GM12878 (cell line): ENCODE measurements around the gene ZSCAN26. TPM values are rescaled to one million over a fixed set of nuclear protein-coding genes. Genes with fewer than 3 reads are reported as not detected.

Experiments
- BCLAF1 ChIP-seq: fragments of 450-650 bp; IDR thresholded peaks from 2 replicates; pipeline ENCODE4 v1.6.1; 2017; ENCODE audit warnings: antibody characterized with exemption, mild to moderate bottlenecking, moderate library complexity
- CBX5 ChIP-seq: sonication (generic); IDR thresholded peaks from 2 replicates; pipeline ENCODE4 v1.6.1; 2016; ENCODE audit warnings: low read depth, moderate library complexity, mild to moderate bottlenecking, inconsistent platforms
- FOXK2 ChIP-seq: fragments of 450-650 bp; IDR thresholded peaks from 2 replicates; pipeline ENCODE4 v1.6.1; 2017; ENCODE audit warnings: mild to moderate bottlenecking, moderate library complexity
- GABPA ChIP-seq: IDR thresholded peaks from 2 replicates; pipeline ENCODE4 v1.6.1; 2014; ENCODE audit warnings: antibody characterized with exemption, low read depth, mild to moderate bottlenecking, inconsistent platforms
- HDAC6 ChIP-seq: fragments of 200-600 bp; sonication (generic); IDR thresholded peaks from one replicate; pipeline ENCODE4 v1.8.0; 2017; ENCODE audit warnings: antibody characterized with exemption; ENCODE audit not compliant: unreplicated experiment
- IKZF2 ChIP-seq, 2 experiments: fragments of 450-650 bp; IDR thresholded peaks; 2 replicates each; pipeline ENCODE4 v1.6.1; 2017; ENCODE audit warnings: mild to moderate bottlenecking in 2 of 2, moderate library complexity in 2 of 2
- IRF3 ChIP-seq: fragments of 450-650 bp; IDR thresholded peaks from 2 replicates; pipeline ENCODE4 v1.6.1; 2014; ENCODE audit warnings: mild to moderate bottlenecking
- JUND ChIP-seq: IDR thresholded peaks from 2 replicates; pipeline ENCODE4 v1.6.1; 2012; ENCODE audit warnings: low read depth, mild to moderate bottlenecking, low read length, improper control_type of control experiment, moderate library complexity
- KAT2A ChIP-seq: conservative IDR thresholded peaks from 2 replicates; pipeline ENCODE4 v1.6.1; 2011; ENCODE audit warnings: low read depth, low read length; ENCODE audit not compliant: control insufficient read depth
- KLF5 ChIP-seq: fragments of 450-650 bp; IDR thresholded peaks from 2 replicates; pipeline ENCODE4 v1.6.1; 2014; ENCODE audit warnings: mild to moderate bottlenecking; ENCODE audit not compliant: partially characterized antibody
- LARP7 ChIP-seq: fragments of 450-650 bp; IDR thresholded peaks from 2 replicates; pipeline ENCODE4 v1.6.1; 2017; ENCODE audit warnings: mild to moderate bottlenecking
- MAX ChIP-seq: IDR thresholded peaks from 2 replicates; pipeline ENCODE4 v1.6.1; 2012; ENCODE audit warnings: low read depth, low read length, improper control_type of control experiment
- MEF2A ChIP-seq: IDR thresholded peaks from 2 replicates; pipeline ENCODE4 v1.6.1; 2011; ENCODE audit warnings: low read depth, mild to moderate bottlenecking, low read length, moderate library complexity; ENCODE audit not compliant: insufficient read depth
- NKRF ChIP-seq: fragments of 450-650 bp; conservative IDR thresholded peaks from 2 replicates; pipeline ENCODE4 v1.6.1; 2017; ENCODE audit warnings: mild to moderate bottlenecking, moderate library complexity
- NR2C2 ChIP-seq: IDR thresholded peaks from 2 replicates; pipeline ENCODE4 v1.6.1; 2011; ENCODE audit warnings: borderline replicate concordance, low read depth; ENCODE audit not compliant: control insufficient read depth, insufficient read length
- PKNOX1 ChIP-seq: fragments of 450-650 bp; IDR thresholded peaks from 2 replicates; pipeline ENCODE4 v1.6.1; 2016; ENCODE audit warnings: mild to moderate bottlenecking
- RBBP5 ChIP-seq: fragments of 200-600 bp; sonication (generic); conservative IDR thresholded peaks from 2 replicates; pipeline ENCODE4 v1.6.1; 2016
- RUNX3 ChIP-seq: IDR thresholded peaks from 2 replicates; pipeline ENCODE4 v1.6.1; 2012; ENCODE audit warnings: low read length, inconsistent platforms
- SREBF1 ChIP-seq: IDR thresholded peaks from 2 replicates; pipeline ENCODE4 v1.6.1; 2012; ENCODE audit warnings: mild to moderate bottlenecking, low read length
- STAT1 ChIP-seq: fragments of 450-650 bp; conservative IDR thresholded peaks from 2 replicates; pipeline ENCODE4 v1.6.1; 2014; ENCODE audit warnings: antibody characterized with exemption, mild to moderate bottlenecking
- TAF1 ChIP-seq: IDR thresholded peaks from 2 replicates; pipeline ENCODE4 v1.6.1; 2011; ENCODE audit warnings: mild to moderate bottlenecking, low read depth, low read length, borderline replicate concordance
- USF2 ChIP-seq: IDR thresholded peaks from 2 replicates; pipeline ENCODE4 v1.6.1; 2011; ENCODE audit warnings: low read depth, low read length, improper control_type of control experiment, borderline replicate concordance
- YY1 ChIP-seq: IDR thresholded peaks from 2 replicates; pipeline ENCODE4 v1.6.1; 2011; ENCODE audit warnings: low read depth, mild to moderate bottlenecking, low read length
- ZNF217 ChIP-seq: fragments of 450-650 bp; IDR thresholded peaks from 2 replicates; pipeline ENCODE4 v1.6.1; 2017; ENCODE audit warnings: antibody characterized with exemption, mild to moderate bottlenecking
- ZNF24 ChIP-seq: fragments of 450-650 bp; IDR thresholded peaks from 2 replicates; pipeline ENCODE4 v1.6.1; 2017; ENCODE audit warnings: antibody characterized with exemption, mild to moderate bottlenecking
- polyA plus RNA-seq, 11 experiments: library from polyadenylated mRNA; depleted of rRNA in 4 of 11; unstranded in 6 of 11; stranded (reverse) in 5 of 11; fragments of >200 nt; fragmentation: Nextera tagmentation in 4 of 11; fragmentation: Illumina TruSeq in 1 of 11; extraction: Ambion mirVana in 4 of 11; extraction: Trizol in 1 of 11; gene quantifications; 1 replicate in 1 of 11; 2 replicates in 10 of 11; pipeline versions ENCODE4 v1.2.1 to v1.2.3, GENCODE V29; 2011 to 2016; ENCODE audit warnings: inconsistent platforms in 2 of 11, missing spikeins in 2 of 11, low read depth in 1 of 11
- total RNA-seq, 4 experiments: library from RNA; depleted of rRNA in 3 of 4; stranded (reverse); fragments of >200 nt in 3 of 4; fragmentation: Illumina TruSeq in 1 of 4; extraction: Trizol in 1 of 4; gene quantifications; 2 replicates each; pipeline versions ENCODE4 v1.2.1 to v1.2.3, GENCODE V29; 2013 to 2021

ZSCAN26 gene
- total and polyA plus RNA-seq, 10 of the 15 experiments (the other 5 are each of a cell fraction or from before 2014, with no cell fraction given), result 4.5 to 13.3 (median 6.5) TPM

- TF ChIP-seq SREBF1 (no peak), RUNX3 (peak; percentile 11; the same call in 1 of the 2 replicates), YY1 (no peak), CBX5 (no peak), LARP7 (no peak), USF2 (no peak), NKRF (no peak), IRF3 (no peak), MEF2A (no peak), NR2C2 (no peak), ZNF217 (no peak), TAF1 (no peak), GABPA (no peak), MAX (0 out of 2 replicates have a peak, but pooled peaks have one; percentile 29), KAT2A (no peak), JUND (no peak), ZNF24 (no peak), BCLAF1 (no peak), STAT1 (no peak), IKZF2 (IDR thresholded peaks at IDR 0.05) (peak; percentile 60 to 67; a peak in 2 of 4 replicates), HDAC6 (no peak), RBBP5 (no peak), PKNOX1 (peak; percentile 79), FOXK2 (peak; percentile 58; the same call in 1 of the 2 replicates), KLF5 (no peak)
Observed at GRCh38 chr6:28239636-28240035, 27.3 kb upstream of the ZSCAN26 start (continued).
